GF-D8 (cell line): ENCODE measurements around the gene OR51I2.

Experiments
- DNase-seq: peaks from one replicate; lab custom pipeline; 2025; lab: John Stamatoyannopoulos, UW

OR51I2 gene, protein sequence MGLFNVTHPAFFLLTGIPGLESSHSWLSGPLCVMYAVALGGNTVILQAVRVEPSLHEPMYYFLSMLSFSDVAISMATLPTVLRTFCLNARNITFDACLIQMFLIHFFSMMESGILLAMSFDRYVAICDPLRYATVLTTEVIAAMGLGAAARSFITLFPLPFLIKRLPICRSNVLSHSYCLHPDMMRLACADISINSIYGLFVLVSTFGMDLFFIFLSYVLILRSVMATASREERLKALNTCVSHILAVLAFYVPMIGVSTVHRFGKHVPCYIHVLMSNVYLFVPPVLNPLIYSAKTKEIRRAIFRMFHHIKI

DNA sequence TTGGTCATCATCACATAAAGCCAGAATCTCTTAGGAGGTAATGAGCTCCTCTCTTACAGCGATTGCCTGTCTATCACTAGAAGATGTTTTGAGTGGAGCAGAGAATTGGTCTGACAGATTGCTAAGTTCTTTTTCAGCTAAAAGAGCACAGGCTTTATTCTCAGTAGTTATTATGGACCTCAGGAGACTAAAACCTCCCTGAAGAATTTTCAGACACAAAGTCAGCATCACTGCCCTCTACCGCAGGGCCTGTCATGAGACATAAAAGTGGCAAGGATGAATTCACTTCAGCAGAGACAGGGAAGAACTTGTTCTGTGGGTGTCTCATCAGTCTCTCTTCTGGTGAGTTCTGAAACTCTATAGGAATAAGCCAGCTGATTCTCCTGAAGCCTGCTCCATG, at the start of gene OR51I2:
TSS of gene OR51I2 (plus strand) at position 301 of the 400 bp plus-strand sequence. CDS start 4,166 bp downstream, outside the sequence.
- DNase-seq = no peak

DNA sequence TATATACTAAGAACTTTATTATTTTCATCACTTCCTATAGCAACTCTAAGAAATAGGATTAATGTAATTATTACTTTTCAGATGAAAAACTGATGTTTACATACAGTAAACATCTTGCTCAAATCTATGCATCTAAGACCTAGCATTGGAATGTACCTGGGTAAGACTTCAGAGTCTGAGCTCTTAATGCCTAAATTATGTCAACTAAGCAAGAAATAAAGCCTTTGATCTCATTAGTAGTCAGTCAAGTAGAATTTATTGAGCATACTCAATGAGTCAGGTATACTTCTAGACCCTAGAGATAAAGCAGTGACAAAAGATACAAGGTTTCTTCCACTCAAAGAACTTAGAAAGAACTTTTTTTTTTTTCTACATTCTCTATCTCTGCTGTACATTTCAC, 44.0 kb upstream of the OR51I2 start:
- DNase-seq = no peak

DNA sequence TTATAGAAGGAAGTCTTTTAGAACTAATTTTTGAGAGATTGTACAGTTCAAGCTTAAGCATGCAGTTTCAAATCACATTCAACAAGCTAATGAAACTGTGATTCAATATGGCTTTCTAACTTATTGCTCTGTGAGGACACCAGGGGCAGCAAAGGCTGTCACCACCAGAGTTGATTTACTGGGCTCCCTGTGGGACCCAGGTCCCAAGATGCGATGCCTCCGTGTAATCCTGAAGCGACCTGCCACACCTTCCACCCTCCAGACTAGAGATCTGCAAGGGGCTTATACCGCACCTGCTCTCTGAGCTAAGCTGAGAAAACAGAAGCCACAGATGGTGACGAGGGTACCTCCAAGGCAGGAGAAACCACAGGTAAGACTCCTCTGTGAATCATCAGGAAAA, 28.1 kb upstream of the OR51I2 start:
- DNase-seq = no peak

DNA sequence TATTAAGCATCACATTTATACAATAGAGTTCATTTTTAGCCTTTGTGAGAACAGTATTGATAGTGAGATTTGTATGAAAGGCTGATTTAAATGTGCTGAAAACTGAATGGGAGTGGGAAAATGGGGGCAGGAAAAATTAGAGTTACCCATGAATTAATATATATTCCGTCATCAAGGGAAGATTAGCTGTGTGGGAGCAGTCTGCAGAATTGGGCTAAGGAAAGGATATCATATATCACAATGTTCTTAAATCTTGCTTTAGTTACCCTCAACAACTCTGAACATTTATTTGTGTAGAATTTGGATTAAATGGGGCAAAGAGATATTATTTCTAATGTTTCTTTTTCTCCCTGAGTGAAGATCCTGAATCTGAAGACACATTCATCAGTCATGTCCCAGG, 27.3 kb upstream of the OR51I2 start, which contains the start of gene OR51Q1:
TSS of gene OR51Q1 (plus strand) at position 301 of the 400 bp plus-strand sequence. CDS start at position 391, 90 bp downstream.
- no peak for DNase-seq

DNA sequence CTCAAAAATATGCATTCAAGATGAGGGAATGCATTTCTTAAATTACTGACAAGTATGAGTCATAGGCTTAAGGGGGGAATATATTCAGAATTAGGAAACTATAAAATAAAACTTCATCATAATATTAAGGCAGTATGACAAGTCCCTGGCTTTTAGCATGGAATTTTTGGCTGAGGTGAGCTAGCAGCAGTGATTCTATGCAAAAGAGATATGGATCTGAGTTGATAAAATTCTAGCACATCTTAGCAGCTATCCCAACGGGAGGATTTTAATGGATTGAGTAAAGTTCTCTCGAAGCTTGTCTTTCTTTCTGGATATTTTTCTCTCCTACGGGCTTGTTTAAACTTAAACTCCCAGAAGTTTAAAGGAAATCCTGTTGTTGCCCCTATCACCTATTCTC, 26.0 kb upstream of the OR51I2 start:
- no peak for DNase-seq

DNA sequence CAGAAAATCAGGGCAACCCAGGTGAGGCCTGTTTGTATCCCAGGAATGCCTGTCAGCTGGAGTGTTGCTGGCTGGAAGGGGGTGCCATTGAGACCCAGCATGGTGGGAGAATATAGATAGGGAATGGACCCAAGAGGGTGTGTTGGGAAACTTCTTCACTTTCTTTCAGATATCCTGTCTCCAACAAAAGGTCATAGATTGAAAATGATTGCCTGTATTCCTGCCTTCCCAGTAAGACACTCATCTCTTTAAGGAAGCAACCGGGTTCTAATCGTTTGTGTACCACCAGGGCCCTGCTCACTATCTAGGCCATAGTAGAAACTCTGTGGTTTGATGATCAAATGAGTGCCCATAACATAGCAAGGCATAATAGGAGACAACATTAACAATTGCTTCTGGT, 7.7 kb upstream of the OR51I2 start, which contains the start of gene OR51I1:
TSS of gene OR51I1 (minus strand) at position 101 of the 400 bp plus-strand sequence. CDS start at position 101, 0 bp downstream.
- DNase-seq = no peak

DNA sequence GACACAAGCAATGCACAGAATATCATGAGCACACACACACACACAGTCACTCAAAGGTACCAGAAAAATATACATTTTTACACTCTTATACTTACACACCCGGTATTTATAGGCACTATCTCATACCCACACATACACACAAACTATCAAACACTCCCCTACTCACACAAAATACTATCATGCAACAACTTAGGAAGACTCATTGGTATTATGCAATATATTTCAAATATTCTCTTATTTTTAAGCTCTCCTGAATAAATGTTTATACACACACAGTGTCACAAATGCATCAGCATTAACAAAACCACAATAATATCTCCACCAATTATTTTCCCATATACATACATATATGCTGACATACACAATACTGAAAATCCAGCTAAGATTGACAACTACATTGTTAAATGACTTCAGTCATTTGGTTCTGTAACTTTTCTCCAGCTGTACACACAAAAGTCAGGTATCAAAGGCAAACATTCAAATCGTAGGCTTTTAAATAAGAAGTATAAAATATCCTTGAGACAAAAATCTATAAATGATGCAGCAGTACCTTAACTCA, 5.2 kb upstream of the OR51I2 start:
- DNase-seq = no peak

DNA sequence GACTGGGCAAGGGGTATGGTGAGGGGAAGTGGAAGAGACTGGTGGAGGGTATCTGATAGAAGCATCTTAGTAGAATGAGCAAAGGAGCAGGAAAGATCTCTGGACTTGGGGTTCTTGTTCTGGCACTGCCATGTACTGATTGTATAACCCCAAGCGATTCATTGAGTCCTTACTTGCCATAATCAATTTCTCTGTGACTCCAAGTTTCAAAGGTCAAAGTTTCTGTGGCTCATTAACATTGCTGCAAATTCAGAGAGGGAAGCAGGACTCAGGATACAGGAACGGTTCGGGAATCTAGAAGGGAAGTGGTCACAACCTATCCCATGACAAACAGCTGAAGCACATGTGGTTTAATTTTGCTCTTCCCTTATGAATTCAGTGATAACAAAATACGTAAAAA, 309 bp downstream of the OR51I2 start:
- no peak for DNase-seq

DNA sequence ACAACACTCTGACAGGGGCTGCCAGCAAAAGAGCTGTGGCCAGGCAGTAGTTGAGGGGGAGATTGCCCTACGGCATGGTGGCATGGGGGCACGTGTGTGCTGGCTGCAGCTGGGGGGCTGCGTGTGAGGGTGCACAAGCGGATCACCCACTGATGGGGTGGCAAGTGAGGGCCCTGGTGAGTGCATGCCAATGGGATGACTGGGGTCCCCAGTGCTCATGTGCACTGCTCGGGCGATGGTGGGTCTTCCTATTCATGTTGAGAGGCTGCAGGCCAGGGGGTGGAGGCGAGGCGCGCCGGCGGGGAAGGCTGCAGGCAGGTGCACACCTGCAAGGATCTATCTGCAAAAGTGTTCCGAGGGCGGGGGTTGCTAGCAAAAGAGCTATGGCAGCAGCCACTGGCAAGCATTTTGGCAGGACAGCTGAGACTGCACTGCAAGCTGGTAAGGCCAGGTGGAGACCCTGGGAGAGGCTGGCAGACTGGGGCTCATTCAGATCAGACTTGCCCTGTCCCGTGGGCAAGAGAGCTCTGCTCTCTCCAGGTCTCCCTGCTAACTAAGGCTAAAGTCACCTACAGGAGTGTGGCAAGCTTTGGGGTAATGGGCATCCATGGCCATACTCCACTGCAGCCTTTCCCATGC, 12.0 kb downstream of the OR51I2 start:
- no peak for DNase-seq

DNA sequence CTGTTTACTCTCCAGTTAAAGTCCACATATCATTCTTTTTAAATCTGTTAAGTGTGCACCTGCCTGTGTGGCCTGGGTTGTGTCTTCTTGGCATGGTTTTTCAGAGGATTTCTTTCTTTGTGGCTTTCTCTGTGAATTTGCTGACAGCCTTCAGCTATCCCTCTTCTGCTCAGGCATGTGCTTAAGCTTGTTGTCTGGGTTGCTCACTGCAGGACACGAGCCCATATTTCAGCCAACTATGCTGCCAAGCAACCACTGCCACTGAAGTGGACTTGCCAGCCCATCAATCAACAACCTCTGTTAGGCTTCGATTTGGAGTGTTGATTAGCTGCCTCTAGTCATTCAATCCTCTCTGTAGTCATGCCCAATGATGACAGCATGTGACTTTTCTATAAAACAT, 18.4 kb downstream of the OR51I2 start:
- DNase-seq = no peak

DNA sequence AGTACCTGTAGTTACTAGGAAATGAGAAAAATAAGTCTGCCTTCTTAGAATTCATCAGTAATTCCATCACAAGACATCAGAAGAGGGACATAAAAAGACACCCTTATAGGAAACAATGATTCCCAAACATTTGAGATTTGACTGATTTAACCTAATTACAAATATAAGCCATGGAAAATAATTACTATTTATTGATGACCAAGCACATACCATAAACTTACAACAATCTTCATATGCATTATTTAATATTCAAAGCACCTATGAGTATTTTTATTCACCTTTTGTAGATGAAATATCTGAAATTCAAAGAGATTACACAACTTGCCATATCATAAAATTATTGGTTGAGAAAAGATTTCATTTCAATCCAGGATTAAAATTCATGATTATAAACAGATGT, 24.8 kb downstream of the OR51I2 start:
- DNase-seq = no peak

DNA sequence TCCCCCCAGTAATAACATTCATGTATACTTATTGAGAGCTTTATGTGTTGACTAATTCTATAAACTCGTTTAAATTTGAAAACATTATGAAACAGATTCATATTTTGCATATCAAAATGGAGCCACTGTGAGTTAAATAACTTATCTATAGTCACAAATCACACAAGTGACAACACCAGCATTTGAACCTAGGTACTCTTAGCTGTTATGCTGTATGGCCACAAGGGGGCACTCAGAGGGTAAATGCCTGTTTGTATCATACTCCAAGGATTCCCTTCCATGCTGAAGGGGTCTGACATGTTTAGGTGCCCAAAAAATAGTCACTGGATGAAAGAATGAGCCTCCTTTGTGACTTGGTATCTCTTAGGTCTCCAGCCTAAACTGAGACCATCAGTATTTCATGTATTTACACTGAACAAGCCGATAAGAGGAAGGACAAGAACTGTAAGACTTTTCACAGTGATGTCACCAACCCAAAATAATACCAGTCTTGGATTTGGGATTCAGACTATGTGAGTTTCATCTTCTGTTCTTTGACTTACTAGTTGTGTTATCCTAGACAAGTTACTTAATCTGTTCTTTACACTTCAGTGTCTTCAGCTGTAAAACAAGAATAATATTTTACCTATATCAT, 27.2 kb downstream of the OR51I2 start:
- no peak for DNase-seq

DNA sequence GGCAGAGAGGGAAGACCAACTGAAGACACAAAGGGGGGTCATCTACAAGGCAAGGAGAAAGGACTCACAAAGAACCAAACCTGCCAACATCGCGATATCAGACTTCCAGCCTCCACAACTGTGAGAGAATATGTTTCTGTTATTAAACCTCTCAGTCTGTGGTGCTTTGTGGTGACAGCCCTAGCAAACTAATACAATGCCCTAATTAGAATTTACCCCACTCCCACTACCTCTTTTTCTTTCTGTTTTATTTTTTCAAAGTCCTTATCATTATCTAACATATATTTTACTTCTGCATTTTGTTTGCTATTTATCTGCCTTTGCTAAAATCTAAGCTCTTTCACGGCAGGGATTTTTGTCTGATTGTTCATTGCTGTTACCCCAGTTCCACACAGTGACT, 36.9 kb downstream of the OR51I2 start:
- no peak for DNase-seq

DNA sequence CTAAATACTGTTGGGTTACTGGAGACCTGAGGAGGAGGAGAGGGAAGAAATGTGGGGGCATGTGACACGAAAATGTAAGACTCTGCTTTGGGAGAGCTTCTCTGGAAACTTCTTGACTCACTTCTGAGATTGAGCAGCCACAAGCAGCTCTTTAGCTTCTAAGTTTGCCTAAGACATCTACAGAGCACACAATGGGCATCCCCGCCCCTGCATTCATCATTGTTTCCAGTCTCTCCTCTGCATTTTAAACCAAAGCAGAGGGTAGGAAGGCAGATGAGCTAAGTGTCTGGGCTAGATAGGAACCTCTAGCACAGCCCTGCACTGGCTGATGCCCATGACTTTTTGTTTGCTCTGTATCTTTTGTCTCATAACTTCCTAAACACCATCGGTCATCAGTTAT, 37.3 kb downstream of the OR51I2 start:
- DNase-seq = no peak

DNA sequence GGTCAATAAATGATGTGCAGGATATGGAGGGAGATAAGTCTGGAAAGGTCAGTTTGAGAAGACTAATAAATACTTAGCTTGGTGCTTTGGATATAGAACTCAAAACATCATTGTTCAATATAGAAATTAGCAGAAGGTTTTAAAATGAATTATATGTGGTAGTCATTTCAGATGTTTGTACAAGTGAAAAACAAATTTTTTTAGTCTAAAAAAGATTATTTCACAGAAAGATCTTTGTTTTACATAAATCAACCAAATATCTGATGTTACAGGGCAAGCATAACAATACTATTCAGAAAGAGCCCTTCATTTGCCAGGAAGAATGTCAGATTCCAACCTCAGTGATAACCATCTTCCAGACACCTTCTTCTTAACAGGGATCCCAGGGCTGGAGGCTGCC, 39.3 kb downstream of the OR51I2 start, which contains the start of gene OR52D1:
TSS of gene OR52D1 (plus strand) at position 301 of the 400 bp plus-strand sequence. CDS start at position 323, 22 bp downstream.
- DNase-seq = no peak

DNA sequence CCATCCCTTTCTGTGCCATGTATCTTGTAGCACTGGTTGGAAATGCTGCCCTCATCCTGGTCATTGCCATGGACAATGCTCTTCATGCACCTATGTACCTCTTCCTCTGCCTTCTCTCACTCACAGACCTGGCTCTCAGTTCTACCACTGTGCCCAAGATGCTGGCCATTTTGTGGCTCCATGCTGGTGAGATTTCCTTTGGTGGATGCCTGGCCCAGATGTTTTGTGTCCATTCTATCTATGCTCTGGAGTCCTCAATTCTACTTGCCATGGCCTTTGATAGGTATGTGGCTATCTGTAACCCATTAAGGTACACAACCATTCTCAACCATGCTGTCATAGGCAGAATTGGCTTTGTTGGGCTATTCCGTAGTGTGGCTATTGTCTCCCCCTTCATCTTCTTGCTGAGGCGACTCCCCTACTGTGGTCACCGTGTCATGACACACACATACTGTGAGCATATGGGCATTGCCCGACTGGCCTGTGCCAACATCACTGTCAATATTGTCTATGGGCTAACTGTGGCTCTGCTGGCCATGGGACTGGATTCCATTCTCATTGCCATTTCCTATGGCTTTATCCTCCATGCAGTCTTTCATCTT, 39.8 kb downstream of the OR51I2 start:
- no peak for DNase-seq

DNA sequence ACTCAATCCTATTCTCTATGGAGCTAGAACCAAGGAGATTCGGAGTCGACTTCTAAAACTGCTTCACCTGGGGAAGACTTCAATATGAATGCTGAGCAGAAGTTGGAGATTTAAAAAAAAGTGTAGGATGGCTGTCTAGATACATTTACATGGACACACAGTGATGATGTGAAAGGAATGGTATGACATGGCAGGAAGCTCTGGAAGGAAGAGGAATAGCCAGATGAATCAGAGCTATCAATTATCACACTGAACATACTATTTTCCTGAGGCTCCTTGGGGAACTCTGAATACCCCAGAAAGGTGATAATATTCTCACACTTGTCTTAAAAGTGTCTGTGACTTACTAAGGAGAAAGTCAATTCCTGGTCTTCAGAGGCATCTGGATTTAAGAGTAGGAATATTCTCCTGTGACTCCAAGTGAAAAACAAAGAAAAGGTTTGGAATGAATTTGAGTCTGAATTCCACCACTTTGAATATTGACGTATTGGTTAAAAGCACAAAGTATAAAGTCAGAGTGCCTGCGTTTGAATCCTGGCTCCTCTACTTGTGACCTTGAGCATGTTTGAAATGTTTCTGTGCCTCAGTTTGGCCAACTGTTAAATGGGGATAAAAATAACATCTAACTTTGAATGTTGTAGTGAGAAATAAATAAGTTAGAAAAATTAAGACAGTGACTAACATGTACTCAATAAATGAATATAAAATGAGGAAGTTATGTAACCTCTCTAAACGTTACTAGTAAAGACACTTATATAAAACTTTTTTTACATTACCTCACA, 40.6 kb downstream of the OR51I2 start:
- DNase-seq = no peak

DNA sequence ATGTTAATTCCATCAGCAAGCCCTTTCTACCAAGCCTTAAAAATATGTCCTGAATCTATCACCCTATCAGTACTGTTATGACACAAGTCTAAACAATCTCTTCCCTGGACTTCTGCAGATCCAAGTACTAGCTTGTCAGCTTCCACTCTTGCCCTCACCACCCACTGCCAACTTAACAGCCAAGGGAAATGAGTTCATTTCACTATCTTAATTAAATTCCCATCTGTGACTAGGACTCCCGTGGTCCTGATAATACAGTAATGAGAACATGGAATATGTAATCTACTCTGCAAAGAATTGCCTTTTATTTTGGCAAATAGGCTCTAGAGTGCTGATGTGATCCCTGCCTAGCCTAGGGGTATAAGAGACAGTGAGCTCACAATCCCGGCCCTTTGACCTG, 50.5 kb downstream of the OR51I2 start:
- no peak for DNase-seq

DNA sequence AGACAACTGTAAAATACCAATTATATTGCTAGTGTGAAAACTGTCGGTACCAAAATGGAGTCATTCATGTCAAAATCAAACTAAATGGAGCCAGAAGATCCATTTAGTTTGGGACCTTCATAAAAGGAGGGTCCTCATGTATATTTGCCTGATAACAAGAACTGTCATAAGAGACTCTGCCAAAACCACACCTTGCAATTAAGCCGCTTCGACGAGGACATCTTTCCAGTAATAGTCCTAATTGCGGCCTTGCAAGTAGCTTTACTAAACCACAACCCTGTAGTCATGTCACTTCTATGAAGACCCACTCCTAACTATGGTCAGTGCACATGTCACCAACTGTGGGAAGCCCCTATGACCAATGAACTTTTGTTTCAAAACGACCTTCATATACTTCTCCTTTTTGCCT, 51.3 kb downstream of the OR51I2 start:
- no peak for DNase-seq

DNA sequence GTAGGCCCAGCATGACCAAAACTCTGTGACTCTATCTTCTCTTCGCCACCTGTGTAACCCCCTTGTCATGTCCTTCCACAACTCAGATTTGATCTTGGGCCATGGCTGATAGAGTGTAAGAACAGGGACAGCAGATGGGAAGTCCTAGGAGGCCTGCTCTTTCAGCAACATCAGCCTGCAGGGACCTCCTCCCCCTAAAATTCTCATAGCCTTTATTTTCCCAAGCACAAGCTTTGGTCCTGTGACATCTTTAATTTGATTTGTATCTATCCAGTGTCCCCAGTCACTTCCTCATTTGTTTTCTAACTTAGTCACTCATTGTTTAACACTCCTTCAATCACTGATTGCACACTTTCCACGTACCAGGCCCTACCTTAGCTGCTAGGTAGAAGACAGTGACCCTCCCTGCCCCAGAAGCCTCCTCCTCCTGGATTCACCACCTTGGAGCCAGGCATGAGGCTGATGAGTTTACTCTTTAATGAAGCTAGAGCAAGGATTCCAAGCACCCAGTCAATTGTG, 55.3 kb downstream of the OR51I2 start:
- DNase-seq = no peak

DNA sequence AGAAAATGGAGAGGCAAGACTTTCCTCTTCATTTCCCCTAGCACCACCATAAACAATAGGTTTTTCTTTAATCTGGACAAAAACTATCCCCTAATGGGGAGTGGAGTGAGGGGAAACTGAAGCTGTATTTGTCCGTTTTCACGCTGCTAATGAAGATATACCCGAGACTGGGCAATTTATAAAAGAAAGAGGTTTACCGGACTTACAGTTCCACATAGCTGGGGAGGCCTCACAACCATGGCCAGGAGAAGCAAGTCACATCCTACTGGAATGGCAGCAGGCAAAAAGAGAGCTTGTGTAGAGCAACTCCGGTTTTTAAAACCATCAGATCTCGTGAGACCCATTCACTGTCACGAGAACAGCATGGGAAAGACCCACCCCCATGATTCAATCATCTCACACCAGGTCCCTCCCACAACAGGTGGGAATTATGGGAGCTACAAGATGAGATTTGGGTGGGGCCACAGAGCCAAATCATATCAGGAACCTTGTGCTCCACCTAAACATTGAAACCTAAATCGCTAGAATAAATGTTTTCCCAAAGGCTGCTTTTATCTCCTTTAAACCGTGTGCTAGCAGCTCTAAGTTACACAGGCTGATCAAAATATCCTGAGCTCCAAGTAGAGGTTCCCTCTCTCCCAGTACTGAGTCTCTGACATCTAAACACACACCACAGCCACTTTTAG, 56.4 kb downstream of the OR51I2 start:
- no peak for DNase-seq
